SK-N-DZ (cell line): ENCODE measurements around the gene EFCAB13.
"Not testable (repeated sequence)": the region's sequence is repeated elsewhere in the genome, so short reads cannot be mapped to it uniquely, and the experiment has no call there.

Source experiments
- DNase-seq: peaks from one replicate; pipeline ENCODE4 v3.0.0-alpha.2; 2015; ENCODE audit warnings: low spot score

Gene EFCAB13

GRCh38 chr17:47425887-47426635 is 102.3 kb downstream of the EFCAB13 start:
- DNase-seq: not testable (repeated sequence)

DNA sequence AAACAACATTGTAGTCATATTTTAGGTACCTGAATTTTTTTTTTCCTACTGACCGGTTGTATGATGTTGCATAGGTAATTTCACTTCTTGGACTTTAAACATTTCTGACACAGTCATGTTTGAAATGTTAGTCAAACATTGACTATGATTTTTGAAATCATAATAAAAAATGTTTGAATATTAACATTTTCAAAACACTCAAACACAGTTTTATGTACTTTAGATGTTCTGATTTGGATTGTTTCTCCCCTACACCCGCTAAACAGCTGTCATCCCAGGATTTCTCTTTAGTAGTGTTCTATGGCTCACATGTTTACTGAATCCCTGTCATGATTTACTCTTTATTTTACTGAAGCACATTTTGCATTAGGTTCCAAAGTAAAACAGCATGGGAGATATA is 104.2 kb downstream of the EFCAB13 start:
- DNase-seq: no peak

DNA sequence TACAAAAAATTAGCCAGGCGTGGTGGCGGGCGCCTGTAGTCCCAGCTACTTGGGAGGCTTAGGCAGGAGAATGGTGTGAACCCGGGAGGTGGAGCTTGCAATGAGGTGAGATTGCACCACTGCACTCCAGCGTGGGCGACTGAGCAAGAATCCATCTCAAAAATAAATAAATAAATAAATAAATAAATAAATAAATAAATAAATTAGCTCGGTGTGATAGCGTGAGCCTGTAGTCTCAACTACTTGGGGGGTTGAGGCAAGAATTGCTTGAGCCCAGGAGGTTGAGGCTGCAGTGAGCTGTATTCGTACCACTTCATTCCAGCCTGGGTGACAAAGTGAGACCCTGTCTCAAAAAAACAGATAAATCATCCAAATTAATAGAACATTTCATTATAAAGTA is 108.5 kb downstream of the EFCAB13 start:
- not testable (repeated sequence) for DNase-seq

DNA sequence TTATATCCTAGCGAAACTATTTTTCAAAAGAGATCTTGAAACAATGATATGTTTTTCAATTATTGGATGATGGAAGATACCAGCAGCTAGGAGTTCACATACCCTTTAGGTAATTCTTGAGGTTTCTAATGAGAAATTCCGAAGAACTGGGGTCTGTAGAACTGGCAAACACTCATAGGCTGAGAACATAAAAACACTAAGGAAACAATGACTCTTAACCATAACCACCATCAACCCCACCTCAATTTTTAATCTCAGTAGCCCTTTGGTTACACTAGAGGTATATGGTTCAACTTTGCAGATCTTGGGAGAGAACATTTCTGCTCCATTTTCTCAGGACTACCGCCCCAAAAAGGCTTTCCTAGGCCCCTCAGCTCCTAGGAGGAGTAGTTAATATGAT is 141.4 kb downstream of the EFCAB13 start:
- DNase-seq: no peak

GRCh38 chr17:47466976-47467375 is 143.2 kb downstream of the EFCAB13 start:
- DNase-seq: not testable (repeated sequence)

- no peak for DNase-seq
Measured at GRCh38 chr17:47470836-47471235, 147.1 kb downstream of the EFCAB13 start.

DNA sequence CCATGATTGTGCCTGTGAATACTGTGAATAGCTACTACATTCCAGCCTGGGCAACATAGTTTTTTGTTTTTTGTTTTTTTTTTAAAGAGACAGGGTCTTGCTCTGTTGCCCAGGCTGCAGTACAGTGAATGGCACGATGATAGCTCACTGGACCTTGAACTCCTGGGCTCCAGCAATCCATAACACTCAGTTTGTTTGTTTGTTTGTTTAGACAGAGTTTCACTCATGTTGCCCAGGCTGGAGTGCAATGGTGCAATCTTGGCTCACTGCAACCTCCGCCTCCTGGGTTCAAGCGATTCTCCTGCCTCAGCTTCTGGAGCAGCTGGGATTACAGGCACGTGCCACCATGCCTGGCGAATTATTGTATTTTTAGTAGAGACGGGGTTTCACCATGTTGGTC is 148.3 kb downstream of the EFCAB13 start:
- DNase-seq: not testable (repeated sequence)
